ENCODE data around the gene SIM1. TPM values are rescaled to one million over a fixed set of nuclear protein-coding genes. Genes with fewer than 3 reads are reported as not detected.

SIM1 gene
- polyA plus RNA-seq, 1 experiment = not detected

DNA sequence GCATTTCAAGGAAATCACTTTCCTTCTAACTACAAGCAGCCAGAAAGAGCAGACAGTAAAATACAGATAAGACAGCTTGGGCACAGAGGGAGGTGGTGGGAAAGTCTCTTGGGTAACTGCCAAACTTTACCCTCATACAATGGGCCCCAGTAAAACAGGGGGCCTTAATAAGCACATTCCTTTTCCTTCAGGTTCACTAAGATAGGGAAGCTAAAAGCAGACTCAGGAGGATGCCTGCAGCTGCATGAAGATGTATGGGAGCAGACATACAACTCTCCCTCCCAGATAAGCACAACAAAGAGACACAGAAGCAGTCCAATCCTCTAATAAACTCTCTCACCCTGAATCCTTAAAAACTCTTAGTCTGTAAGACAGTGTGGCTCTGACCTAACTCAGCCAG is 49.0 kb downstream of the SIM1 start:
- Histone ChIP-seq H3K4me3 (ENCODE audit: low read depth, low read length) (no peak overlapping the region), H3K27me3 (ENCODE audit: control insufficient read depth, insufficient read depth, low read length) (no peaks in the 10 kb centered on the region), H3K9me3 (ENCODE audit: control insufficient read depth, insufficient read depth, low read length) (no peaks in the 10 kb centered on the region), H3K27ac (ENCODE audit: low read depth, low read length) (no peak overlapping the region)
- ChIA-PET POLR2A (no interaction called here), CTCF (no interaction called here)
- TF ChIP-seq, protein P1, sequence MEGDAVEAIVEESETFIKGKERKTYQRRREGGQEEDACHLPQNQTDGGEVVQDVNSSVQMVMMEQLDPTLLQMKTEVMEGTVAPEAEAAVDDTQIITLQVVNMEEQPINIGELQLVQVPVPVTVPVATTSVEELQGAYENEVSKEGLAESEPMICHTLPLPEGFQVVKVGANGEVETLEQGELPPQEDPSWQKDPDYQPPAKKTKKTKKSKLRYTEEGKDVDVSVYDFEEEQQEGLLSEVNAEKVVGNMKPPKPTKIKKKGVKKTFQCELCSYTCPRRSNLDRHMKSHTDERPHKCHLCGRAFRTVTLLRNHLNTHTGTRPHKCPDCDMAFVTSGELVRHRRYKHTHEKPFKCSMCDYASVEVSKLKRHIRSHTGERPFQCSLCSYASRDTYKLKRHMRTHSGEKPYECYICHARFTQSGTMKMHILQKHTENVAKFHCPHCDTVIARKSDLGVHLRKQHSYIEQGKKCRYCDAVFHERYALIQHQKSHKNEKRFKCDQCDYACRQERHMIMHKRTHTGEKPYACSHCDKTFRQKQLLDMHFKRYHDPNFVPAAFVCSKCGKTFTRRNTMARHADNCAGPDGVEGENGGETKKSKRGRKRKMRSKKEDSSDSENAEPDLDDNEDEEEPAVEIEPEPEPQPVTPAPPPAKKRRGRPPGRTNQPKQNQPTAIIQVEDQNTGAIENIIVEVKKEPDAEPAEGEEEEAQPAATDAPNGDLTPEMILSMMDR (IDR thresholded peaks at IDR 0.05; ENCODE audit: low read depth, low read length) = no peak
- DNase-seq (ENCODE audit: low read depth, low spot score) = no peak

DNA sequence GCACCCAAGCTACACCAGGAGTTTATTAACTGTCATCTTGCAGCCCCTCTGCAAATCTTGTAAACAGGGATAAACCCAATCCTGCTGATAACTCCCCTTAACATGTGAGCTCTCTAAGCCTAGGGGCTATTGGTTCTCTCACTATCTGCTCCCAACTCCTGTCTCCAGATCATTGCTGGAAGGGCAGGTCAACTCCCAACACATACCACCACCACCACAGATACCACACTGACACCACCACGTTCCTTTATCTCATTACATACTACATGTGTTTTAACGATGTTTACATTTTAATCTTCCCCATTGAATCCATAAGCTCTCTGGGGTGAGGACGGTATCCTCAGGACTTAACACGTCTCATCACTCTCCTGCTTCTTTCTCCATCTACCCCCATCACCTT is 51.8 kb downstream of the SIM1 start:
- DNase-seq (ENCODE audit: low read depth, low spot score) = no peak
- ChIA-PET POLR2A (no interaction called here), CTCF (no interaction called here)

DNA sequence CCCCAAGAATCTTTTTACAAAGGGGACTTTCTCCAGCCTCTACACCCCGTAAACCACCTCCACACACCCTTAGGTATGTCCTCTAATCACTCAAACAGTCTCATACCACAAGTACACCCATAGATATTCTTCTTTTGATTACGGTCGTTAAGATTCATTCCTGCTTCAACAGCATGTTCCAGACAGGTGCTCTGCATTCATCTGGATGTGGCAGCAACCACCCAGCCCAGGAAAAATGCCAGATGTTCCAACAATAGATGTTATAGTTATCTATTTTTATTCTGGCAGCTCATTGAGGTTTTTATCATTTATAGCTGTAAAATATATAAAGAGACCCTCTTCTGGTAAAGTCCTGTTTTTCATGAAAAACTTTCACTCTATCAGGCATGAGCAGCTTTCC is 60.7 kb downstream of the SIM1 start:
- Histone ChIP-seq H3K27me3 (ENCODE audit: control insufficient read depth, insufficient read depth, low read length) (peaks cover 4% of the 10 kb centered on the region), H3K27ac (ENCODE audit: low read depth, low read length) (no peak overlapping the region), H3K4me3 (ENCODE audit: low read depth, low read length) (no peak overlapping the region), H3K9me3 (ENCODE audit: control insufficient read depth, insufficient read depth, low read length) (no peaks in the 10 kb centered on the region)
- no peak for DNase-seq (ENCODE audit: low read depth, low spot score)
- TF ChIP-seq, protein P1 (IDR thresholded peaks at IDR 0.05; ENCODE audit: low read depth, low read length) = no peak
- ChIA-PET POLR2A (no interaction called here), CTCF (no interaction called here)

More for the DNA sequence above, 51.8 kb downstream of the SIM1 start:
- no peaks in the 10 kb centered on the region for H3K9me3 ChIP-seq (ENCODE audit: control insufficient read depth, insufficient read depth, low read length)
- H3K4me3 ChIP-seq (ENCODE audit: low read depth, low read length) = no peak overlapping the region
- no peaks in the 10 kb centered on the region for H3K27me3 ChIP-seq (ENCODE audit: control insufficient read depth, insufficient read depth, low read length)
- TF ChIP-seq, protein P1 (IDR thresholded peaks at IDR 0.05; ENCODE audit: low read depth, low read length) = no peak
- H3K27ac ChIP-seq (ENCODE audit: low read depth, low read length) = no peak overlapping the region

DNA sequence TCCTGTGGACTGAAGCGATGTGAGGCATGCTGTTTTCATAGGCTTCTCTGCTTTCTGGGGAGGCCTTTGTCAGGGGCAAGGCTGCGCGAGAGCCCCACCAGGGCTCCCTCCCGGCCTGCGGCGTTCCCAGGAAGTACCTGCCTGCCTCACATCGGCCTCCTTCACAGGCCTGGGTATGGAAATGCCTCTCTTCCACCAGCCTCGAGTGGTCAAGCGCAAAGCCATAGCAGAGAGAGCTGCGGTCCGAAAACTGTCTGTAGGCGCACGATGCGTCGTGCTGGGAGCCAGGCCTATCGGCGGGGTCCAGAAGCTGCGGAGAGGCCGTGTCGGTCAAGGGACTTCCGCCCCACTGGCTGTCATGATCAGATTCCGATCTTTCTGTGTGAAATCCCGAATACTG is 71.2 kb downstream of the SIM1 start:
- TF ChIP-seq, protein P1 (IDR thresholded peaks at IDR 0.05; ENCODE audit: low read depth, low read length) = no peak
- ChIA-PET CTCF (no interaction called here), POLR2A (no interaction called here)
- Histone ChIP-seq H3K9me3 (ENCODE audit: control insufficient read depth, insufficient read depth, low read length) (peaks cover 3% of the 10 kb centered on the region; the same call in 1 of the 2 replicates), H3K27ac (ENCODE audit: low read depth, low read length) (no peak overlapping the region), H3K27me3 (ENCODE audit: control insufficient read depth, insufficient read depth, low read length) (peaks cover 2% of the 10 kb centered on the region), H3K4me3 (ENCODE audit: low read depth, low read length) (no peak overlapping the region)
- DNase-seq (ENCODE audit: low read depth, low spot score) = no peak

DNA sequence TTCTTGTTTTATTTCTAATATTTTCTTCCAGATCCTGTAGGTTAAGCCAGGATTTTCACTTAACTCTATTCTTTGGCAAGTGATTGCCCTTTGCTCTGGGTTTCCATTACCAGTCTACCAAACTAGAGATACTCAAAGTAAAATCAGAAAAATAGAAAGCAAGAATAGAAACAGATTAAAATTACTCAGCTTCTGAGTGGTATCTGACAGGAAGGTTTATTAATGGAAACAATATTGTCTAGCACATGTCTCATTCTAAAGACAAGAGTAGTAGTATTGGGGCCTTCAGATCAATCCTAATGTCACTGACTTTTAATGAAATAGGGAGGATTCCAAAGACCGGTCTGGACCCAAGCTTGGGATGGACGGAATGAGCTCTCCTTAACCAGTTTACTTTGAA is 72.3 kb downstream of the SIM1 start:
- no peak for DNase-seq (ENCODE audit: low read depth, low spot score)
- Histone ChIP-seq H3K4me3 (ENCODE audit: low read depth, low read length) (no peak overlapping the region), H3K27ac (ENCODE audit: low read depth, low read length) (no peak overlapping the region), H3K27me3 (ENCODE audit: control insufficient read depth, insufficient read depth, low read length) (peaks cover 2% of the 10 kb centered on the region), H3K9me3 (ENCODE audit: control insufficient read depth, insufficient read depth, low read length) (peaks cover 3% of the 10 kb centered on the region; the same call in 1 of the 2 replicates)
- TF ChIP-seq, protein P1 (IDR thresholded peaks at IDR 0.05; ENCODE audit: low read depth, low read length) = no peak
- CTCF ChIA-PET = interaction anchor here (0.6 to 0.8 kb wide), 2 partner anchors 161 to 276 kb away, joined by 3 read pairs; no protein-coding TSS in a partner anchor
- POLR2A ChIA-PET = no interaction called here

All from AG04450 (cell line).